Myocyte (in vitro differentiated cells): Measurements from ENCODE around the gene GLDN. TPM values are rescaled to one million over a fixed set of nuclear protein-coding genes. Genes with fewer than 3 reads are reported as not detected.

Experiments used
- DNase-seq: peaks from one replicate; pipeline ENCODE4 v3.0.0-alpha.2; 2012; ENCODE audit warnings: low read depth
- microRNA-seq: library from miRNA; unstranded; fragments of <30 nt; microRNA quantifications from one replicate; pipeline ENCODE4, GENCODE V29; 2016
- total RNA-seq: library from RNA; depleted of rRNA; stranded (reverse); fragments of >200 nt; gene quantifications from 2 replicates; pipeline ENCODE4 v1.2.3, GENCODE V29; 2014

The GLDN gene
- total RNA-seq, 1 donor from 2014 or later: 0.32 TPM

DNA sequence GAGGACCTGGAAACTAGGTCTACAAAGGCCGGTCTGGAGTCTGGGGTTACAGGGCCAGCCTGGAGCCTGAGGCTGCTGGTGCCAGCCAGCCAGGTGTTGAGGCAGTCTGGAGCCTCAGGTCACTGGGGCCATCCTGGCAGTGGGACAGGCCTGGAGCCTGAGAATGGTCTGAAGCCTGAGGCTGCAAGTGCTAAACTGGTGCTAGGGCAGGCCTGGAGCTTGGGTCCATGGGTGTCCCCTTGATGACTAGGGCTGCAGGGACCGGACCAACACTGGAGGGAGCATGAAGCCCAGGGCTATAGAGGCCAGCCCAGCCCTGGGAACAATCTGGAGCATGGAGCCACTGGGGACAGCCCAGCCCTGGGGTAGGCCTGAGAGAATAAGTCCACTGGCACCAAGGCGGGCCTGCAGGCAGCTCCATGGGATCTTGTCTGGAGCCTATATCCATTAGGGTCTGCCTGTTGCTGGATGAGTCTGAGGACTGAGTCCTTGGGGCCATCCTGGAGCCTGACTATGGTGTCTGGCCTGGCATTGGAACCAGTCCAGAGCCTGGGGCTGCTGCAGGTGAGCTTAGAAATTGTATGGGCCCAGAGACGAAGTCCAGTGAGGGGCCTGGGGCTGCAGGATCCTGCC is 101.9 kb downstream of the GLDN start:
- no peak for DNase-seq

DNA sequence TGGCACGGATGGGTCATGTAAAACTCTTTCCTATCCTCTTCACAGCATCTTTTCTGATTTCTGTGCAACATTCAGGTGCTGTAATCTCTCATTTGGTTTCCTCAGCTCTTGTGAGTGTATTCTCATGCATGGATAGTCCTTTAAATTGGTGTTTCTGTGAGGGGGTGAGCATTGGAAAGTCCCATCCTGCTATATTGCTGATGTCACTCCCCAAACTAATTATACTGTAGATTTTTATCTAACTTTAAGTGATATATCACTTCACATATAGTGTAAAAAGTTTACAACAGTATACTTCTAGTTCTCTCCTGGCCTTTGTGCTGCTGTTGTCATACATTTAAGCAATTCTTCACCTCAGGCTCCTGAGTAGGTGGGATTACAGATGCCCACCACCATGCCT is 102.7 kb downstream of the GLDN start:
- no peak for DNase-seq

GRCh38 chr15:51444807-51445206 is 103.4 kb downstream of the GLDN start:
- DNase-seq: no peak

GRCh38 chr15:51446029-51446744 is 104.7 kb downstream of the GLDN start:
- peak; percentile 19 for DNase-seq

GRCh38 chr15:51447855-51448621 is 106.6 kb downstream of the GLDN start:
- no peak for DNase-seq

- no peak for DNase-seq
These were observed 107.4 kb downstream of the GLDN start for GRCh38 chr15:51448622-51449399.

DNA sequence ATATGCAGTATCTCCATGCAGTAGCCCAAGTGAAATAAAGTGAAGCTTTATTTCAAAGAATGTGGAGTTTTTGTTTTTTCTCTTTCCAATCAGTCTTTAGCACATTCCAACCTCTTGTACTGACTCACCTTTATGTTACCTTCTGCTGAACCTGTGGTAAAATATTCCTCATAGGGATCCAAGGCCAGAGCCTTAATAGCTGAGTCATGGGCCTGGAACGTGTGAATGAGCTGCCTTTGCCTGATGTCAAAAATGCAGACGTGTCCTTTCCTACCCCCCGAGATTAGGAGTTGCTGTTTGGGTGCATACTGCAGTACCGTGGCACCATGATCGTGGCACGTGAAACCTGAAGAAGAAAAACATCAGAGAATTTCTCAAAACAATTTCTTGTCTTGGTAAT is 108.5 kb downstream of the GLDN start:
- no peak for DNase-seq

Small RNA genes lying within 50 kb of the gene (microRNA-seq; reads per million reads assigned to microRNA genes)
- gene MIR7973-1 (not detected), gene MIR7973-2 (not detected)

Other genes starting within 250 kb of the GLDN start
- 19.3 and 30.9 TPM in 2 replicates for gene TNFAIP8L3, start 246.7 kb upstream of the GLDN start, total RNA-seq
- gene CYP19A1, start 3.1 kb upstream of the GLDN start, total RNA-seq: 1.3 and 5.8 TPM in 2 replicates